Right atrium auricular region (tissue), 2 donors: ENCODE results near the gene ADGRV1. TPM values are rescaled to one million over a fixed set of nuclear protein-coding genes. Genes with fewer than 3 reads are reported as not detected.

Source experiments
- DNase-seq: peaks from one replicate; pipeline ENCODE4 v3.0.0-alpha.2; 2019; ENCODE audit warnings: low spot score
- H3K27ac ChIP-seq, 2 donors: fragments of 200-600 bp; sonication (generic); 1 replicate in 1 of 2; 2 replicates in 1 of 2; pipeline ENCODE4 v1.5.1; 2016 to 2019
- H3K27me3 ChIP-seq, 2 donors: fragments of 200-600 bp; sonication (generic); one replicate each; pipeline versions ENCODE4 v1.5.1 to v1.6.0; 2017 to 2019
- H3K36me3 ChIP-seq: fragments of 200-600 bp; sonication (generic); one replicate; pipeline ENCODE4 v1.5.1; 2016
- H3K4me1 ChIP-seq, 2 donors: fragments of 200-600 bp; sonication (generic); one replicate each; pipeline versions ENCODE4 v1.5.1 to v1.6.0; 2017 to 2019
- H3K4me3 ChIP-seq, 2 donors: fragments of 200-600 bp; sonication (generic); 1 replicate in 1 of 2; 2 replicates in 1 of 2; pipeline ENCODE4 v1.5.1; 2017 to 2019; ENCODE audit warnings: mild to moderate bottlenecking in 1 of 2, moderate library complexity in 1 of 2
- H3K9me3 ChIP-seq, 2 donors: fragments of 200-600 bp; sonication (generic); one replicate each; pipeline ENCODE4 v1.5.1; 2019
- total RNA-seq, 2 donors: library from RNA; depleted of rRNA; stranded (reverse); fragments of >200 nt; gene quantifications; one replicate each; pipeline ENCODE4 v1.1.0, GENCODE V29; 2016
- TF ChIP-seq, protein P1 (sequence below), 2 donors: fragments of 200-600 bp; sonication (generic); IDR thresholded peaks; one replicate each; pipeline ENCODE4 v1.5.1; 2019; ENCODE audit warnings: antibody characterized with exemption in 2 of 2

ADGRV1 gene
- total RNA-seq, 2 donors from 2014 or later, result 1.4 to 1.8 TPM

DNA sequence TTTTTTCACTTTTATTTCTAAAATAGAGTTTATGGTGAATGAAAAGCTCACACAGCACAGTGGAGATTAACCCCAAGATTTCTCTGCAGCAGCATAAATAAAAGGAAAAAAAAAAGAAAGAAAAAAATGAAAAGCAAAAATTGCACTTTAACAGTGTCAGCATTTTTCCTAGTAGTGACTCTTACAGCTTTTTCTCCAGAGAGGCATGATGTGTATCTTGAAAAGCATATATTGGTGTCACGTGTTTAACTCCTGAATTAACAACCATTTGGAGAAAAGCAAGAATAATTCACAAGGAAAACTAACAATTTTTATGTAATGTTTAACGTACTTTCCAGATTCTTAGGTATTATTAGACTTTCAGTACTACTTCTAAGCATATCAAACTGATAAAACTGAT lies 67.9 kb downstream of the ADGRV1 start:
- Histone ChIP-seq H3K4me3 (no peak overlapping the region), H3K36me3 (no peaks in the 10 kb centered on the region), H3K27ac (no peak overlapping the region), H3K9me3 (no peaks in the 10 kb centered on the region), H3K4me1 (no peaks in the 10 kb centered on the region), H3K27me3 (no peaks in the 10 kb centered on the region)
- DNase-seq, result no peak
- TF ChIP-seq, protein P1, sequence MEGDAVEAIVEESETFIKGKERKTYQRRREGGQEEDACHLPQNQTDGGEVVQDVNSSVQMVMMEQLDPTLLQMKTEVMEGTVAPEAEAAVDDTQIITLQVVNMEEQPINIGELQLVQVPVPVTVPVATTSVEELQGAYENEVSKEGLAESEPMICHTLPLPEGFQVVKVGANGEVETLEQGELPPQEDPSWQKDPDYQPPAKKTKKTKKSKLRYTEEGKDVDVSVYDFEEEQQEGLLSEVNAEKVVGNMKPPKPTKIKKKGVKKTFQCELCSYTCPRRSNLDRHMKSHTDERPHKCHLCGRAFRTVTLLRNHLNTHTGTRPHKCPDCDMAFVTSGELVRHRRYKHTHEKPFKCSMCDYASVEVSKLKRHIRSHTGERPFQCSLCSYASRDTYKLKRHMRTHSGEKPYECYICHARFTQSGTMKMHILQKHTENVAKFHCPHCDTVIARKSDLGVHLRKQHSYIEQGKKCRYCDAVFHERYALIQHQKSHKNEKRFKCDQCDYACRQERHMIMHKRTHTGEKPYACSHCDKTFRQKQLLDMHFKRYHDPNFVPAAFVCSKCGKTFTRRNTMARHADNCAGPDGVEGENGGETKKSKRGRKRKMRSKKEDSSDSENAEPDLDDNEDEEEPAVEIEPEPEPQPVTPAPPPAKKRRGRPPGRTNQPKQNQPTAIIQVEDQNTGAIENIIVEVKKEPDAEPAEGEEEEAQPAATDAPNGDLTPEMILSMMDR (IDR thresholded peaks at IDR 0.05), result no peak

DNA sequence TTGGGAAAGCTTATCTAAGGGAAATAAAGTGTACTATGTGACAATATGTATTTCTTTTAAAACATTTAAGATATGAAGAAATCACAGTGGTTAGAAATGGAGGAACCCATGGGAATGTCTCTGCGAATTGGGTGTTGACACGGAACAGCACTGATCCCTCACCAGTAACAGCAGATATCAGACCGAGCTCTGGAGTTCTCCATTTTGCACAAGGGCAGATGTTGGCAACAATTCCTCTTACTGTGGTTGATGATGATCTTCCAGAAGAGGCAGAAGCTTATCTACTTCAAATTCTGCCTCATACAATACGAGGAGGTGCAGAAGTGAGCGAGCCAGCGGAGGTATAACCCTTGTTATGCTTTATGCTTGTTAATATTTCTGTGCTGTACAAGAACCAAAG lies 69.9 kb downstream of the ADGRV1 start:
- Histone ChIP-seq H3K27me3 (no peaks in the 10 kb centered on the region), H3K4me3 (no peak overlapping the region), H3K36me3 (no peaks in the 10 kb centered on the region), H3K9me3 (no peaks in the 10 kb centered on the region), H3K4me1 (no peaks in the 10 kb centered on the region), H3K27ac (no peak overlapping the region)
- TF ChIP-seq, protein P1 (IDR thresholded peaks at IDR 0.05), result no peak
- no peak for DNase-seq

DNA sequence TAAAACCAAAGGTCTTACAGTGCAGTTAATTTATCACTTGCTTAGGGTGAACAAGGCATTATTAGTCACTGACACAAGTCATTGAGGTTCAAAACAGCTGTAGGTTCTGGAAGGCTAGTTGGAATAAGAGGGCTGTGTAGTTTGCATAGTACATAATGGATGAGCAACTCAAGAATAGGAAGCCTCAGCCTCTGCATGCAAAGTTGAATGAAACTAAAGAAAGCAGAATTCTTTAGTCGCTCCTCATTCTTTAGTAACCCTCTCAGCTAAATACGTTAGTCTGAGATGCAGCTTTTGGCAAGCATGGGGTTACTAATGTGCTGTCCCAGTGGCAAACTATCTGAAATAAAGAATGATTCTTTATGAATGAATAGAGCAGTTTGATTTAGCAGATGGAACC lies 74.2 kb downstream of the ADGRV1 start:
- Histone ChIP-seq H3K4me3 (no peak overlapping the region), H3K36me3 (no peaks in the 10 kb centered on the region), H3K27ac (no peak overlapping the region), H3K4me1 (no peaks in the 10 kb centered on the region), H3K9me3 (no peaks in the 10 kb centered on the region), H3K27me3 (no peaks in the 10 kb centered on the region)
- no peak for DNase-seq
- TF ChIP-seq, protein P1 (IDR thresholded peaks at IDR 0.05), result no peak

DNA sequence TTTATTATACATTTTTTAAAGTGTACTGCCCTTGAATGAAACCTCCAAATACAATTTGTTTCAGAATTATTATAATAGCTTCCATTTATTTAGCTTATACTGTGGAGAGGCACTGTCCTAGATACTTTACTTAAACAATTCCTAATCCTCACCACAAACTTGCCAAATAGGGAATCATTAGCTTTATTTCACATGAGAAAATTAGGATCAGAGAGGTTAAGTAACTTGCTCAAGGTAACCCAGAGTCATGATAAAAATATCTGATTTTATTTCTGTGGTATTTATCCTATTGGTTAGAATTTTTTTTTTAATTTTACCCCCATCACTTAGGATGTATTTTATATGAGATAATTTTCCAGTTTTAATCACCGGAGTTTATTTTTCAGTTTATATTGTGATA lies 78.4 kb downstream of the ADGRV1 start:
- no peak for DNase-seq
- H3K36me3 ChIP-seq, result no peaks in the 10 kb centered on the region
- TF ChIP-seq, protein P1 (IDR thresholded peaks at IDR 0.05), result no peak
- no peaks in the 10 kb centered on the region for H3K4me1 ChIP-seq
- H3K9me3 ChIP-seq, result no peaks in the 10 kb centered on the region
- H3K4me3 ChIP-seq, result no peak overlapping the region
- no peaks in the 10 kb centered on the region for H3K27me3 ChIP-seq
- H3K27ac ChIP-seq, result no peak overlapping the region

DNA sequence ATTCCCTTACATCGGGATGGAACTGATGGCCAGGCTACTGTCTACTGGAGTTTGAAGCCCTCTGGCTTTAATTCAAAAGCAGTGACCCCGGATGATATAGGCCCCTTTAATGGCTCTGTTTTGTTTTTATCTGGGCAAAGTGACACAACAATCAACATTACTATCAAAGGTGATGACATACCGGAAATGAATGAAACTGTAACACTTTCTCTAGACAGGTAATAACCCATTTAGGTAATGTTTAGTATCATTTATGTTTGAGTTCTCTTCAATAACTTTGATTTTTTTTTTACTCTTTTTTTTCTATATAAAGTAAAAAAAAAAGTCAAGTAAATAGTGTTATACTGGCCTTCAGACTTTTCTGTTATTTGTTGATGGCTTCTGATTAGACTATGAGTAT lies 79.1 kb downstream of the ADGRV1 start:
- Histone ChIP-seq H3K4me1 (no peaks in the 10 kb centered on the region), H3K36me3 (no peaks in the 10 kb centered on the region), H3K9me3 (no peaks in the 10 kb centered on the region), H3K4me3 (no peak overlapping the region), H3K27me3 (no peaks in the 10 kb centered on the region), H3K27ac (no peak overlapping the region)
- no peak for DNase-seq
- TF ChIP-seq, protein P1 (IDR thresholded peaks at IDR 0.05), result no peak

DNA sequence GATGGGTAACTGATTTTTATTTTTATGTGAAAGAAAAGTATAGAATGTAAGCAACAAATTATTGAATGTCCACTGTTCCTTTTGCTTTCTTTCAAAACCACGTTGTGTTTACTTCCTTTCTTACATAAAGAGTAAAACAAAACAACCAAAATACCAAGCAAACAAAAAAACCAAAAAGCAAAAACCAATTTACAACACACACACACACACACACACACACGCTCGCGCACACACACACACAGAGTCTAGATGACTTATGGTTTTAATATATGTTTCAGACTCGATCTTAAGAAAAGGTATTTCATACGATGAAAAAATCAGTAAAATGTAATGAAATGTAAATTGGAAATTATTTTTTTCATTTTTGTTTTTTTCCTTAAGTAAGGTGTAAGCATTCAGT lies 80.3 kb downstream of the ADGRV1 start:
- TF ChIP-seq, protein P1 (IDR thresholded peaks at IDR 0.05), result no peak
- Histone ChIP-seq H3K27me3 (no peaks in the 10 kb centered on the region), H3K36me3 (no peaks in the 10 kb centered on the region), H3K4me3 (no peak overlapping the region), H3K9me3 (no peaks in the 10 kb centered on the region), H3K4me1 (no peaks in the 10 kb centered on the region), H3K27ac (no peak overlapping the region)
- no peak for DNase-seq
